ENCODE measurements around the gene MRPS25. TPM values are rescaled to one million over a fixed set of nuclear protein-coding genes. Genes with fewer than 3 reads are reported as not detected.
A peak's percentile ranks its signal among the peaks of the same experiment; 100 is the strongest.

The MRPS25 gene
- total and polyA plus RNA-seq, 9 of the 15 experiments (the other 6 are each of a cell fraction or from before 2014, with no cell fraction given), result 34.3 to 129 (median 78.2) TPM

- TF ChIP-seq ZNF324 (CRISPR knock-in tag; IDR thresholded peaks at IDR 0.05) (0 out of 2 replicates have a peak, but pooled peaks have one; percentile 7), ZNF146 (CRISPR knock-in tag; IDR thresholded peaks at IDR 0.05; ENCODE audit: unreplicated experiment) (no peak), ESRRA (IDR thresholded peaks at IDR 0.05; ENCODE audit: borderline replicate concordance, low read depth) (peak; percentile 82; the same call in 1 of the 2 replicates), FOXM1 (IDR thresholded peaks at IDR 0.05; ENCODE audit: low read depth) (peak; percentile 71), FOXM1 (CRISPR knock-in tag; IDR thresholded peaks at IDR 0.05; ENCODE audit: low read depth) (peak; percentile 86), E2F3 (CRISPR knock-in tag; IDR thresholded peaks at IDR 0.05) (peak; percentile 92), ZNF76 (CRISPR knock-in tag; IDR thresholded peaks at IDR 0.05; ENCODE audit: borderline replicate concordance) (no peak), HCFC1 (IDR thresholded peaks at IDR 0.05; ENCODE audit: low read depth, low read length) (peak; percentile 92), PHF8 (IDR thresholded peaks at IDR 0.05; ENCODE audit: borderline replicate concordance, low read length) (peak; percentile 96; the same call in 1 of the 2 replicates), TAF9B (IDR thresholded peaks at IDR 0.05; ENCODE audit: partially characterized antibody) (peak; percentile 96), TBP (optimal IDR thresholded peaks at IDR 0.05; ENCODE audit: low read depth, low read length) (peak; percentile 92), SOX6 (IDR thresholded peaks at IDR 0.05) (peak; percentile 26; the same call in 1 of the 2 replicates), RB1 (IDR thresholded peaks at IDR 0.05; ENCODE audit: low read depth) (peak; percentile 100), RCOR1 (IDR thresholded peaks at IDR 0.05; ENCODE audit: borderline replicate concordance in 1 of 2, low read depth in 2 of 2, low read length in 2 of 2) (peak in 1 of 2 experiments; percentile 89; a peak in 3 of 4 replicates), ARHGAP35 (IDR thresholded peaks at IDR 0.05; ENCODE audit: partially characterized antibody) (peak; percentile 73), PREB (CRISPR knock-in tag; IDR thresholded peaks at IDR 0.05) (0 out of 2 replicates have a peak, but pooled peaks have one; percentile 84), POLR2B (IDR thresholded peaks at IDR 0.05; ENCODE audit: low read depth, partially characterized antibody) (peak; percentile 83), PHF21A (IDR thresholded peaks at IDR 0.05; ENCODE audit: borderline replicate concordance, low read depth) (peak; percentile 55; the same call in 1 of the 2 replicates), MBD2 (IDR thresholded peaks at IDR 0.05; ENCODE audit: borderline replicate concordance, low read depth) (peak; percentile 86), JUND (IDR thresholded peaks at IDR 0.05; ENCODE audit: borderline replicate concordance, low read depth, low read length) (peak; percentile 85), JUND (tag; IDR thresholded peaks at IDR 0.05; ENCODE audit: borderline replicate concordance, low read depth, low read length) (peak; percentile 63; the same call in 1 of the 3 replicates)
- TF ChIP-seq, protein P1, sequence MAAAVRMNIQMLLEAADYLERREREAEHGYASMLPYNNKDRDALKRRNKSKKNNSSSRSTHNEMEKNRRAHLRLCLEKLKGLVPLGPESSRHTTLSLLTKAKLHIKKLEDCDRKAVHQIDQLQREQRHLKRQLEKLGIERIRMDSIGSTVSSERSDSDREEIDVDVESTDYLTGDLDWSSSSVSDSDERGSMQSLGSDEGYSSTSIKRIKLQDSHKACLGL (CRISPR knock-in tag; IDR thresholded peaks at IDR 0.05; ENCODE audit: borderline replicate concordance, poor library complexity, severe bottlenecking), result no peak
- TF ChIP-seq, protein P2, sequence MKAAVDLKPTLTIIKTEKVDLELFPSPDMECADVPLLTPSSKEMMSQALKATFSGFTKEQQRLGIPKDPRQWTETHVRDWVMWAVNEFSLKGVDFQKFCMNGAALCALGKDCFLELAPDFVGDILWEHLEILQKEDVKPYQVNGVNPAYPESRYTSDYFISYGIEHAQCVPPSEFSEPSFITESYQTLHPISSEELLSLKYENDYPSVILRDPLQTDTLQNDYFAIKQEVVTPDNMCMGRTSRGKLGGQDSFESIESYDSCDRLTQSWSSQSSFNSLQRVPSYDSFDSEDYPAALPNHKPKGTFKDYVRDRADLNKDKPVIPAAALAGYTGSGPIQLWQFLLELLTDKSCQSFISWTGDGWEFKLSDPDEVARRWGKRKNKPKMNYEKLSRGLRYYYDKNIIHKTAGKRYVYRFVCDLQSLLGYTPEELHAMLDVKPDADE (conservative IDR thresholded peaks at IDR 0.05; ENCODE audit: control insufficient read depth, low read depth, low read length), result peak; percentile 94
- TF ChIP-seq, protein P3, sequence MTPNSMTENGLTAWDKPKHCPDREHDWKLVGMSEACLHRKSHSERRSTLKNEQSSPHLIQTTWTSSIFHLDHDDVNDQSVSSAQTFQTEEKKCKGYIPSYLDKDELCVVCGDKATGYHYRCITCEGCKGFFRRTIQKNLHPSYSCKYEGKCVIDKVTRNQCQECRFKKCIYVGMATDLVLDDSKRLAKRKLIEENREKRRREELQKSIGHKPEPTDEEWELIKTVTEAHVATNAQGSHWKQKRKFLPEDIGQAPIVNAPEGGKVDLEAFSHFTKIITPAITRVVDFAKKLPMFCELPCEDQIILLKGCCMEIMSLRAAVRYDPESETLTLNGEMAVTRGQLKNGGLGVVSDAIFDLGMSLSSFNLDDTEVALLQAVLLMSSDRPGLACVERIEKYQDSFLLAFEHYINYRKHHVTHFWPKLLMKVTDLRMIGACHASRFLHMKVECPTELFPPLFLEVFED (CRISPR knock-in tag; conservative IDR thresholded peaks at IDR 0.05), result peak; percentile 4; the same call in 1 of the 2 replicates
Observed at GRCh38 chr3:15098503-15099363, 33.6 kb upstream of the MRPS25 start, which contains the start of gene RBSN (continued).

Data from K562 (cell line).